Thymus (tissue), 14 donors: ENCODE measurements around the gene NSDHL. TPM values are rescaled to one million over a fixed set of nuclear protein-coding genes. Genes with fewer than 3 reads are reported as not detected.
"Not testable (repeated sequence)": the region's sequence is repeated elsewhere in the genome, so short reads cannot be mapped to it uniquely, and the experiment has no call there.

ENCODE experiments used
- DNase-seq, 9 donors: peaks; one replicate each; pipeline ENCODE4 v3.0.0-alpha.2; 2013; ENCODE audit warnings: low spot score in 9 of 9, low read depth in 6 of 9, missing footprints in 1 of 9
- H3K27ac ChIP-seq, 2 donors: one replicate each; pipeline ENCODE4 v1.5.1; 2013; ENCODE audit warnings: control low read depth in 1 of 2, low read depth in 1 of 2, low read length in 1 of 2, mild to moderate bottlenecking in 1 of 2, moderate library complexity in 1 of 2
- H3K27me3 ChIP-seq, 2 donors: one replicate each; pipeline ENCODE4 v1.5.1; 2013; ENCODE audit warnings: low read length in 1 of 2; ENCODE audit not compliant: control insufficient read depth in 2 of 2, insufficient read depth in 1 of 2
- H3K36me3 ChIP-seq, 2 donors: one replicate each; pipeline ENCODE4 v1.5.1; 2013; ENCODE audit warnings: low read length in 1 of 2, mild to moderate bottlenecking in 1 of 2, moderate library complexity in 1 of 2; ENCODE audit not compliant: control insufficient read depth in 2 of 2, insufficient read depth in 2 of 2
- H3K4me1 ChIP-seq, 2 donors: one replicate each; pipeline ENCODE4 v1.5.1; 2013; ENCODE audit warnings: low read length in 2 of 2; ENCODE audit not compliant: control insufficient read depth in 2 of 2, insufficient read depth in 2 of 2
- H3K4me3 ChIP-seq, 2 donors: one replicate each; pipeline ENCODE4 v1.5.1; 2013; ENCODE audit warnings: low read length in 2 of 2, control low read depth in 1 of 2, mild to moderate bottlenecking in 1 of 2
- H3K9me3 ChIP-seq, 2 donors: one replicate each; pipeline ENCODE4 v1.5.1; 2013; ENCODE audit warnings: low read length in 1 of 2, mild to moderate bottlenecking in 1 of 2; ENCODE audit not compliant: control insufficient read depth in 2 of 2, insufficient read depth in 1 of 2
- WGBS: extraction: QIAGEN DNeasy Blood & Tissue Kit; methylation state at CpG from one replicate; pipeline ENCODE4 v1.1.7; 2013; 5-methylcytosine and 5-hydroxymethylcytosine counted together
- long read RNA-seq, 10 donors: transcript quantifications; one replicate each; lab custom pipeline, GENCODE V29; 2026
- polyA plus RNA-seq: library from polyadenylated mRNA; stranded (reverse); fragments of 200-250 nt; gene quantifications from one replicate; pipeline ENCODE4 v1.2.3, GENCODE V29; 2013
- total RNA-seq: library from RNA; stranded (reverse); fragments of 120-200 nt; gene quantifications from one replicate; pipeline ENCODE4 v1.2.4, GENCODE V29; 2013
- donor health status: healthy.

Gene NSDHL
- total RNA-seq (7.2 TPM), polyA plus RNA-seq (9.9 TPM)
- long read RNA-seq, donor 1, partial matches to known transcripts = 0 of 1 reads
- long read RNA-seq, donor 1, other reads (novel, unspliced or antisense) = 0 of 1 reads
- long read RNA-seq, donor 2, transcript NSDHL-201 (8 exons, 1,929 nt) = major isoform, 8 of 8 reads
- long read RNA-seq, donor 2, partial matches to known transcripts = 0 of 8 reads
- long read RNA-seq, donor 2, other reads (novel, unspliced or antisense) = 0 of 8 reads
- long read RNA-seq, donor 3, transcript NSDHL-201 (8 exons, 1,929 nt) = major isoform, 10 of 11 reads
- long read RNA-seq, donor 3, partial matches to known transcripts = 0 of 11 reads
- long read RNA-seq, donor 3, other reads (novel, unspliced or antisense) = 0 of 11 reads
- long read RNA-seq, donor 4, partial matches to known transcripts = 0 of 1 reads
- long read RNA-seq, donor 4, other reads (novel, unspliced or antisense) = 0 of 1 reads
- long read RNA-seq, donor 5, transcript NSDHL-201 (8 exons, 1,929 nt) = major isoform, 8 of 9 reads
- long read RNA-seq, donor 5, partial matches to known transcripts = 0 of 9 reads
- long read RNA-seq, donor 5, other reads (novel, unspliced or antisense) = 0 of 9 reads
- long read RNA-seq, donor 6, partial matches to known transcripts = 0 of 6 reads
- long read RNA-seq, donor 6, other reads (novel, unspliced or antisense) = 0 of 6 reads
- long read RNA-seq, donor 7, partial matches to known transcripts = 0 of 3 reads
- long read RNA-seq, donor 7, other reads (novel, unspliced or antisense) = 0 of 3 reads
- long read RNA-seq, donor 8, partial matches to known transcripts = 0 of 3 reads
- long read RNA-seq, donor 8, other reads (novel, unspliced or antisense) = 0 of 3 reads
- long read RNA-seq, donor 9, partial matches to known transcripts = 0 of 2 reads
- long read RNA-seq, donor 9, other reads (novel, unspliced or antisense) = 0 of 2 reads
- long read RNA-seq, donor 10, partial matches to known transcripts = 0 of 4 reads
- long read RNA-seq, donor 10, other reads (novel, unspliced or antisense) = 0 of 4 reads

- peaks cover 0 to 3% of the 10 kb centered on the region in 2 donors for H3K36me3 ChIP-seq
- peaks cover 2 to 6% of the 10 kb centered on the region in 2 donors for H3K4me1 ChIP-seq
- under 1% methylated on average over 71 of the region's 71 CpGs for WGBS
- H3K4me3 ChIP-seq = peak within 1 kb of the TSS; percentile 59 to 69
- peak within 1 kb of the TSS; percentile 43 to 61 for H3K27ac ChIP-seq
- no peaks in the 10 kb centered on the region for H3K27me3 ChIP-seq
- peak; percentile 67 to 95 (median 87) for DNase-seq
- H3K9me3 ChIP-seq = no peaks in the 10 kb centered on the region
Observed at GRCh38 chrX:152830312-152831305, at the start of gene NSDHL, which contains the start of gene CETN2. NSDHL (plus strand) TSS chrX:152831063; CDS start chrX:152846325, 15,262 bp downstream. CETN2 (minus strand) TSS chrX:152830757; CDS start chrX:152830710, 47 bp downstream.

- no CpG with 5 or more reads among the region's 3 CpGs for WGBS
- H3K36me3 ChIP-seq, DNase-seq, H3K27me3 ChIP-seq, H3K27ac ChIP-seq, H3K4me1 ChIP-seq, H3K4me3 ChIP-seq, H3K9me3 ChIP-seq: not testable (repeated sequence)
Observed at GRCh38 chrX:152787062-152787461, 43.8 kb upstream of the NSDHL start.

- peaks cover 0 to 2% of the 10 kb centered on the region in 2 donors for H3K27me3 ChIP-seq
- no peaks in the 10 kb centered on the region for H3K36me3 ChIP-seq
- WGBS = 96% methylated on average over 1 of the region's 1 CpG
- H3K4me3 ChIP-seq = no peak overlapping the region
- no peak for DNase-seq
- H3K9me3 ChIP-seq = no peaks in the 10 kb centered on the region
- H3K27ac ChIP-seq = no peak overlapping the region
- no peaks in the 10 kb centered on the region for H3K4me1 ChIP-seq
Observed at GRCh38 chrX:152798945-152799344, 31.9 kb upstream of the NSDHL start.

GRCh38 chrX:152806035-152806434, 24.8 kb upstream of the NSDHL start:
- no peak overlapping the region for H3K27ac ChIP-seq
- 97% methylated on average over 4 of the region's 4 CpGs for WGBS
- H3K4me3 ChIP-seq = no peak overlapping the region
- H3K36me3 ChIP-seq = no peaks in the 10 kb centered on the region
- H3K9me3 ChIP-seq = no peaks in the 10 kb centered on the region
- peaks cover 0 to 2% of the 10 kb centered on the region in 2 donors for H3K27me3 ChIP-seq
- no peak for DNase-seq
- H3K4me1 ChIP-seq = no peaks in the 10 kb centered on the region

- H3K27ac ChIP-seq = no peak overlapping the region
- no peaks in the 10 kb centered on the region for H3K4me1 ChIP-seq
- H3K36me3 ChIP-seq = no peaks in the 10 kb centered on the region
- H3K27me3 ChIP-seq = no peaks in the 10 kb centered on the region
- no peak overlapping the region for H3K4me3 ChIP-seq
- no peak for DNase-seq
- no peaks in the 10 kb centered on the region for H3K9me3 ChIP-seq
- 74% methylated on average over 4 of the region's 4 CpGs for WGBS
Observed at GRCh38 chrX:152810403-152810802, 20.5 kb upstream of the NSDHL start.

- H3K9me3 ChIP-seq = no peaks in the 10 kb centered on the region
- no peaks in the 10 kb centered on the region for H3K4me1 ChIP-seq
- WGBS = 27% methylated on average over 5 of the region's 5 CpGs
- DNase-seq = no peak
- no peak overlapping the region for H3K27ac ChIP-seq
- no peak overlapping the region for H3K4me3 ChIP-seq
- H3K27me3 ChIP-seq = no peaks in the 10 kb centered on the region
- no peaks in the 10 kb centered on the region for H3K36me3 ChIP-seq
Observed at GRCh38 chrX:152813206-152813605, 17.7 kb upstream of the NSDHL start.

- H3K27me3 ChIP-seq = no peaks in the 10 kb centered on the region
- WGBS = 91% methylated on average over 5 of the region's 5 CpGs
Observed at GRCh38 chrX:152814048-152814447, 16.8 kb upstream of the NSDHL start.

GRCh38 chrX:152817078-152817764, 13.6 kb upstream of the NSDHL start:
- Histone ChIP-seq H3K4me3 (no peak overlapping the region), H3K9me3 (no peaks in the 10 kb centered on the region), H3K27ac (no peak overlapping the region), H3K27me3 (no peaks in the 10 kb centered on the region), H3K36me3 (no peaks in the 10 kb centered on the region), H3K4me1 (no peaks in the 10 kb centered on the region)
- 48% methylated on average over 6 of the region's 6 CpGs for WGBS
- DNase-seq = no peak

More at GRCh38 chrX:152814048-152814447, 16.8 kb upstream of the NSDHL start:
- H3K36me3 ChIP-seq = no peaks in the 10 kb centered on the region
- no peaks in the 10 kb centered on the region for H3K4me1 ChIP-seq
- no peaks in the 10 kb centered on the region for H3K9me3 ChIP-seq
- H3K27ac ChIP-seq = no peak overlapping the region
- DNase-seq = no peak
- no peak overlapping the region for H3K4me3 ChIP-seq
